ENCODE results near the gene CPSF4L.

The CPSF4L gene

GRCh38 chr17:73289549-73290254 lies 28.0 kb upstream of the CPSF4L start:
- DNase-seq (ENCODE audit: low spot score): no peak

DNA sequence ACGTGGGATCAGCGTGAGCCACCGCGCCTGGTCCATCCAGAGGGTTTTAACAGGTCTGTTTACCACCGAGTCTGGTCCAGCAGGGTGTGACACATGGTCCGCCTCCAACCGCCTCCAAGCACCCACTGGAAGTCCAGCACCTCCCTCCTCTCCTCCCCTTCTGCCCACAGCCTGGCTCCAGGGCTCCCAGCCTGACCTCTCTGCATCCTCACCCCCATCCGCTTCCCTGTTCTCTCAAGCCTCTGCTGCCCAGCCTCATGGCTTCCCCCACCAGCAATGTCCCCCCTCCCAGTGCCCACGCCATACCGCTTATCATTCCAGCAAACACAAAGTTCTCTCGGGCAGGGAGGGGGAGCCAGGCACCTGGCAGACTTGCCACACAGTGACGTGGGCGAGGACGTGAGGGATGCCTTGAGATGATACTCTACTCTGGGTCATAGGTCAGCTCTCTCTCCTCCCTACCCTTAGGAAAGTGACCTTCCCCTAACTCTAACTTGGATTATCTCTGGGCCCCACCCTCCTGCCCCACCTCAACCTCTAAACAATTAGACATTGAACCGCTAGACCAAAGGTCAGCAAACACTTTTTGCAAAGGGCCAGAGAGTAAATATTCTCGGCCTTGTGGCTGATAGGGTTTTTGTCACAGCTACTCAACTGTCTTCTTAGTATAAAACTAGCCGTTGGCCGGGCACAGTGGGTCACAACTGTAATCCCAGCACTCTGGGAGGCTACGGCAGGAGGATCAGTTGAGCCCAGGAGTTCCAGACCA lies 27.0 kb upstream of the CPSF4L start:
- DNase-seq (ENCODE audit: low spot score): peak; percentile 90

DNA sequence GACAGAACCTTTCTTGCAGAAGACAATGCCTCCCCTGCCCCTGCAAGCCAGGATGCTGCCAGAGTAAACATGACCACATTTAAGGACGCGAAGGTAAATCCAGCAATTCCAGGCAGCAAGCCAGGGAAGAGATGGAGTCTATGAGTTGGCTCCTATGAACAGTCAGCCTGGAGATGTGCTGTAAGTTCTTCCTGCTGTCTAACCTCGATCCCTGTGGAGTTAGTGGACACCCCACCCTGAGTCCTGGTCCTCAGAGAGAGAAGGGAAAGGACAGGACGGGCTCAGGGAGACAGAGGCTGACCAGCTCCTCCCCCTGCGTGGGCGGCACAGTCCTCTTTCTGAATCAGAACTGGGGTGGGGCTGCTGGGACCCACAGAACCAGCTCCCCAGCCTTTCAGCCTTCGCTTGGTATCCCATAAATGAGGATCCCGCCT lies 25.2 kb upstream of the CPSF4L start:
- DNase-seq (ENCODE audit: low spot score): no peak

- no peak for DNase-seq (ENCODE audit: low spot score)
Observed at GRCh38 chr17:73285916-73286862, 24.5 kb upstream of the CPSF4L start.

DNA sequence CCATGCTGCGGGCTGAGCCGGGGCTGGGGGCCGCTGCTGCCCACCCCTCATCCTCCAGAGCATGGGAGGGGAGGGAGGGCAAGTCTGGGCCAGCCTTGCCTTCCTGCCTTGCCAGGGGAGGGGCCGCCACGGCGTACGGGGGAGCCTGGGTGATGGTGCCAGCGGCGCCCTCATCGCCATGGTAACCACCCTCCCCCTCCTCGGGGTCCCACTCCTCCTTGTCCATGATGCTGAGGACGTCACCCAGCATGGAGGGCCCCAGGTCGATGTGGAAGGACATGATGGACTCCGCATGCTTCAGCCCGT lies 23.9 kb upstream of the CPSF4L start:
- DNase-seq (ENCODE audit: low spot score): no peak

- no peak for DNase-seq (ENCODE audit: low spot score)
Observed at GRCh38 chr17:73284906-73285602, 23.4 kb upstream of the CPSF4L start.

- DNase-seq (ENCODE audit: low spot score): no peak
Observed at GRCh38 chr17:73284354-73284753, 22.7 kb upstream of the CPSF4L start.

DNA sequence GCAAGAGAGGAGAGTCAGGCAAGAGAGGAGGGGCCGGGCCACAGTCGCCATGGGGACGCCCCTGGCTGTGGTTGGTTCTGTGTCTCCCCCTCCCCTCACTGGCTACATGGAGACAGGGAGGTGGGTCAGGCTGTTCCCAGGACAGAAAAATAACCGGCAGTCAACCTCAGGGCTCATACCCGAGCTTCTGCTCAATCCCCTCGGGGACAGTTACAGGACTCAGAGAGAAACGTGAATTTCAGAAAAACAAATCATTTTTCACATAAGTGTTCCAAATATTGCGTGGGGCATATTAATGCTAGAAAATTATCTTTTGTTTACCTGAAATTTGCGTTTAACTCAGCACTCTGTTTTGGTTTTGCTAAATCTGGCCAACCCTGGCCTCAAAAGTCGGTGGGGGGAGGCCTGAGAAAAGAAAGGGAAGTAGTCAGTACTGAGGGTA lies 22.2 kb upstream of the CPSF4L start:
- no peak for DNase-seq (ENCODE audit: low spot score)

- no peak for DNase-seq (ENCODE audit: low spot score)
Observed at GRCh38 chr17:73283250-73283649, 21.6 kb upstream of the CPSF4L start.

- no peak for DNase-seq (ENCODE audit: low spot score)
Observed at GRCh38 chr17:73282629-73283028, 20.9 kb upstream of the CPSF4L start.

DNA sequence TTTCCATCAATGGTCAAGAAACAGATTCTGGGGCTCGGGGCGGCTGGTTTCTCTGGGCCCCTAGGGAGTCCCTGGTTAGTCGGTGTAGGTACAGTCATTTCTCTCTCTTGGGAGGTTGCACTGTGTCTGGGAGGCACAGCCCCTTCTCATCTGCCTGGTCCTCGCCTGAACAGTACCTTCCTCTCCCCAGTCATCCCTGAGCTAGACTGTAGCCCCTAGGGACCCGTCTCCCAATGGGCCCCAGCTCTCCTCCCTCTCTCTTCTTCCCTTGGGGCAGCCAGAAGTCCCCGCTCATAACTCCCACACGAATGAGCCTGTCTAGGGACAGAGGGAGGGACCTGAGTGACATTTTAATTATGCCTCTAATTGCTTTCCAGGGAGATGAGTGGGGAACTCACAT lies 20.2 kb upstream of the CPSF4L start:
- DNase-seq (ENCODE audit: low spot score): no peak

GRCh38 chr17:73280191-73280590 lies 18.5 kb upstream of the CPSF4L start:
- no peak for DNase-seq (ENCODE audit: low spot score)

- no peak for DNase-seq (ENCODE audit: low spot score)
Observed at GRCh38 chr17:73279704-73280103, 18.0 kb upstream of the CPSF4L start.

GRCh38 chr17:73278465-73279453 lies 17.1 kb upstream of the CPSF4L start:
- DNase-seq (ENCODE audit: low spot score): no peak

- no peak for DNase-seq (ENCODE audit: low spot score)
Observed at GRCh38 chr17:73278049-73278464, 16.4 kb upstream of the CPSF4L start.

GRCh38 chr17:73274490-73274889 lies 12.8 kb upstream of the CPSF4L start:
- no peak for DNase-seq (ENCODE audit: low spot score)

- peak; percentile 70 for DNase-seq (ENCODE audit: low spot score)
Observed at GRCh38 chr17:73272906-73273218, 11.2 kb upstream of the CPSF4L start.

DNA sequence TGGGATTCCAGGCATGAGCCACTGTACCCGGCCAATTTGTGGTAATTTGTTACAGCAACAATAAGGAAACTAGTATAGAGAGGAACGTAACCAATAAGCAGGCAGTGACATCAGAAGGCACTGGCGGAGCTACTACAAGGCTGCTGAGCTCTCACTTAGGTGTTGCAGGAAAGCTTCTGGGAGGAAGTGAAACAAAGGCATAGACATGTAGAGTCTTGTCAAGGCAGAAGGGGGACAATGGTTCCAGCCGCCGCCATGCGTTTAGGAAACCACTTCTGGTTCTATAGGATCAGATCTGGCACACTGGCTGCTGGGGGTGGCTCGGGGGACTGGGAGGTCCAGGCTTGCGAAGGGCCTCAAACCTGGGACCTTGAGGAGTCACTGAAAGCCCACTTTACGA lies 9.4 kb upstream of the CPSF4L start:
- no peak for DNase-seq (ENCODE audit: low spot score)

DNA sequence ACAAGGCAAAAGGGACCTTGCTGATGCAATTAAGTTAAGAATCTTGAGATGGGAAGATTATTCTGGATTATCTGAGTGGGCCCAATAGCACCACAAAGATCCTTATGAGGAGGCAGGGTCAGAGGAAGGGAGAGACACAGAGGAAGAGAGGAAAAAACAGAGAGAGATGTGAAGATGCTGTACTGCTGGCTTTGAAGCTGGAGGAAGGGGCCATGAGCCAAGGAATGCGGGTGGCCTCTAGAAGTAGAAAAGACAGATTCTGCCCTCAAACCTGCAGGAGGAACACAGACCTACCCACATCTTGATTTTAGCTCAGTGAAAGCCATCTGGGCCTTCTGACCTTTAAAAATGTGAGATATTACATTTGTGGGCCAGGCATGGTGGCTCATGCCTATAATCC lies 8.1 kb upstream of the CPSF4L start:
- no peak for DNase-seq (ENCODE audit: low spot score)

DNA sequence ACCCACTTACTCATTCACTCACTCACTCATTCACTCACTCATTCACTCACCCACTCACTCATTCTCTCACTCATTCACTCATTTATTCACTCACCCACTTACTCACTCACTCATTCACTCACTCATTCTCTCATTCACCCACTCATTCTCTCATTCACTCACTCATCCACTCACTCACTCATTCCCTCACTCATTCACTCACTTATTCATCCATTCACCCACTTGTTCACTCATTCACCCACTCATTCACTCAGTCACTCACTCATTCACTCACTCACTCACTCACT lies 7.6 kb upstream of the CPSF4L start:
- DNase-seq (ENCODE audit: low spot score): no peak
